Measurements from ENCODE around the gene RTF2.

DNA sequence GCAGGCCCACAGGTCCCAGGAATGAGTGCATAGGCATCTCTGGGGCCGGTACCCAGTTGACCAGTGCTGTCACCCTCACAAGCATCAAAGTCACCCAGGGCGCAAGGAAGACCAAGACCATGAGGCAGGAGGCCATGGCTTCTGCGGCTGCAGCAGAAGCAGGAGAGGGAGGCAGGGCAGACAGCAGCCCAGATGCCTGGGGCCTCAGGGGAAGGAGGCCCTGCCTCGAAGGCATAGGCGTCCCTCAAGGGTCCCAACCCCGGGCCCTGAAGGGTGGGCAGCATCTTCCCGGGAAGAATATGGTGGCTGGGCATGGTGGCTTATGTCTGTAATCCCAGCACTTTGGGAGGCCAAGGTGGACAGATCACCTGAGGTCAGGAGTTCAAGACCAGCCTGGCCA, 59.1 kb downstream of the RTF2 start:
- TF ChIP-seq, protein P1, sequence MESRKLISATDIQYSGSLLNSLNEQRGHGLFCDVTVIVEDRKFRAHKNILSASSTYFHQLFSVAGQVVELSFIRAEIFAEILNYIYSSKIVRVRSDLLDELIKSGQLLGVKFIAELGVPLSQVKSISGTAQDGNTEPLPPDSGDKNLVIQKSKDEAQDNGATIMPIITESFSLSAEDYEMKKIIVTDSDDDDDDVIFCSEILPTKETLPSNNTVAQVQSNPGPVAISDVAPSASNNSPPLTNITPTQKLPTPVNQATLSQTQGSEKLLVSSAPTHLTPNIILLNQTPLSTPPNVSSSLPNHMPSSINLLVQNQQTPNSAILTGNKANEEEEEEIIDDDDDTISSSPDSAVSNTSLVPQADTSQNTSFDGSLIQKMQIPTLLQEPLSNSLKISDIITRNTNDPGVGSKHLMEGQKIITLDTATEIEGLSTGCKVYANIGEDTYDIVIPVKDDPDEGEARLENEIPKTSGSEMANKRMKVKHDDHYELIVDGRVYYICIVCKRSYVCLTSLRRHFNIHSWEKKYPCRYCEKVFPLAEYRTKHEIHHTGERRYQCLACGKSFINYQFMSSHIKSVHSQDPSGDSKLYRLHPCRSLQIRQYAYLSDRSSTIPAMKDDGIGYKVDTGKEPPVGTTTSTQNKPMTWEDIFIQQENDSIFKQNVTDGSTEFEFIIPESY (CRISPR knock-in tag; IDR thresholded peaks at IDR 0.05) = no peak
- no peak for TF ChIP-seq EZH2 (conservative IDR thresholded peaks at IDR 0.05; ENCODE audit: low read depth, low read length)
- TF ChIP-seq HOXA7 (CRISPR knock-in tag; IDR thresholded peaks at IDR 0.05) = no peak
- TF ChIP-seq RORA (CRISPR knock-in tag; IDR thresholded peaks at IDR 0.05) = no peak
- TF ChIP-seq POLR2A (IDR thresholded peaks at IDR 0.05; ENCODE audit: insufficient read depth in 1 of 2, low read depth in 2 of 2, low read length in 2 of 2) = no peak
- no peak for TF ChIP-seq ATF7 (IDR thresholded peaks at IDR 0.05)
- no peak for TF ChIP-seq ATF7 (CRISPR knock-in tag; IDR thresholded peaks at IDR 0.05)
- no peak for TF ChIP-seq MEF2D (CRISPR knock-in tag; IDR thresholded peaks at IDR 0.05)
